ENCODE results near the gene IDH3B.

Gene IDH3B

DNA sequence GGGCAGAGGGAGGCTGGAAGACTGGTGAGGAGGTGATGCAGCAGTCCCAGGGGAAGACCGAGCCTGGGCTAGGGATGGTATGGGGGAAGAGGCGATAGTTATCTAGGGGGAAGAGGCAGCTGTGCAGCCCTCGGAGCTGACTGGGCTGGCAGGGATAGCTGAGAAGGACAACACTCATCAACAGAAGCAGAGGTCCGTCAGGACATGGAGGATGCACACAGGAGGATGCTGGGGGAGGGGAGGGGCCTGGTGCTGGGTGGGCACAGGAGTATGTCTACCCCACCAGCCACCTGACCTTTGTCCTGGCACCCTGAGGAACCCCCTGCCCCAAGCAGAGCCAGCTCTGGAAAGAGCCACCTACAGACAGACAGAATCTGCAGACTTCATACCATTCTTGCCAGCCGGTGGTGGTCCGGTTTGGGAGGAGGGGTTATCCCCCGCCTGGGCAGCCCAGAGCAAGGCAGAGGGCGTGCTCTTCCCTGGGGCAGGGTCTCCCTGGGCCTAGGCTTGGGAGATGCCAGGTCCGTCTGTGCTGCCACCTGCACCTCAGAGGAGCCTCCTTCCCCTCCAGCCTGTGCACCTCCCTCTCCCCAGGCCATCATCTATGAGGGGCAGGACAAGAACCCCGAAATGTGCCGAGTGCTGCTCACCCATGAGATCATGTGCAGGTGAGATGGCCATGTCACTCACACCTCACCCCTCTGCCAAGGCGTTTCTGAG is 43.5 kb upstream of the IDH3B start:
- H3K27ac ChIP-seq (ENCODE audit: low read depth, low read length), result no peak overlapping the region
- H3K4me1 ChIP-seq (ENCODE audit: control insufficient read depth, low read depth, low read length), result no peaks in the 10 kb centered on the region
- no peak overlapping the region for H2BK120ac ChIP-seq (ENCODE audit: low read depth, low read length)
- H3K4ac ChIP-seq (ENCODE audit: low read depth, low read length), result no peak overlapping the region
- no peaks in the 10 kb centered on the region for H3K36me3 ChIP-seq (ENCODE audit: control insufficient read depth, insufficient read depth, low read length)
- no peaks in the 10 kb centered on the region for H3K79me1 ChIP-seq (ENCODE audit: low read length)
- no peak overlapping the region for H3K4me3 ChIP-seq (ENCODE audit: low read length)
- no peak overlapping the region for H3K9ac ChIP-seq (ENCODE audit: low read length)
- H2AK5ac ChIP-seq (ENCODE audit: low read length), result no peak overlapping the region
- H3K56ac ChIP-seq (ENCODE audit: low read length), result no peak overlapping the region
- no peak overlapping the region for H4K8ac ChIP-seq (ENCODE audit: low read depth, low read length)
- no peak overlapping the region for H3K18ac ChIP-seq (ENCODE audit: low read length)
- no peak overlapping the region for H2BK5ac ChIP-seq (ENCODE audit: low read length)
- H2BK15ac ChIP-seq (replicated peaks; ENCODE audit: low read depth), result no peak overlapping the region
- no peak for DNase-seq
- no peaks in the 10 kb centered on the region for H3K27me3 ChIP-seq (ENCODE audit: insufficient read depth, low read length, poor library complexity)
- no peak overlapping the region for H4K5ac ChIP-seq (ENCODE audit: low read length)
- H3K4me2 ChIP-seq (ENCODE audit: low read length), result no peak overlapping the region
- no peak overlapping the region for H3K23ac ChIP-seq (ENCODE audit: low read length)
- H3K79me2 ChIP-seq (ENCODE audit: control insufficient read depth, insufficient read depth, low read length), result no peaks in the 10 kb centered on the region
- no CpG with 5 or more reads among the region's 12 CpGs for WGBS (ENCODE audit: extremely low coverage, insufficient coverage, low lambda C conversion rate)

DNA sequence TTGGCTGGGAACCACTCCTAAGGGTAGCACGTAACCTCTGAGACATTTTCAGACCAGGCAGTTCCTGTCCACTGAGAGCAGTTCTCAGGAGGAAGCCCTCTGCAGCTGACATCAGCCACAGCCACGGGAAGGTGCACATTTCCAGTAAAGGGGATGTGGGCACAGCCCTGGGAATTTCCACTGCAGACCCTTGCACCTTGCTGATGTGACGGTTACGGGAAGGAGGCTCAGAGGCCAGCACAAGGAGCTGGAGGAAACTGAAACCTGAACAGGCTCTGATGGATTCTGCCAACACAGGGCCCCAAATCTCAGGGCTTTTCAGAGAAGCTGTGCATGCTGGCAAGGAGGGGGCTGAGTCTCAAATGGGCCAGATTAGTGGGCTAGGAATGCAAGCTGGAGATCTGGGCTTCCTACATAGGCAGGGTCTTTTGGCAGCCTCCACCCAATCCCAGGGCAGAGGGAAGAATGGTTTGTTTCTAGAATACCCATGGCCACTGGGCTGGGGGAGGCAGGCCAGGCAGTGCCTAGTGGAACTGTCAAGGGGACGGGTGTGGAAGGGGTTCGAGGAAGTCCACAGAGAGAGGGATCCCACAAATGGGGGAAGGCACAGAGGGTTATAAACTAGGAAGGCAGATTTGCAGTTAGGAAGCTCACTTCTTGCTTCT is 42.8 kb upstream of the IDH3B start:
- Histone ChIP-seq H3K79me2 (ENCODE audit: control insufficient read depth, insufficient read depth, low read length) (no peaks in the 10 kb centered on the region), H3K4me3 (ENCODE audit: low read length) (no peak overlapping the region), H3K27ac (ENCODE audit: low read depth, low read length) (no peak overlapping the region), H3K23ac (ENCODE audit: low read length) (no peak overlapping the region), H3K4me2 (ENCODE audit: low read length) (no peak overlapping the region), H3K18ac (ENCODE audit: low read length) (no peak overlapping the region), H4K8ac (ENCODE audit: low read depth, low read length) (no peak overlapping the region), H4K5ac (ENCODE audit: low read length) (no peak overlapping the region), H3K9ac (ENCODE audit: low read length) (no peak overlapping the region), H3K56ac (ENCODE audit: low read length) (no peak overlapping the region), H3K4me1 (ENCODE audit: control insufficient read depth, low read depth, low read length) (no peaks in the 10 kb centered on the region), H3K4ac (ENCODE audit: low read depth, low read length) (no peak overlapping the region), H3K36me3 (ENCODE audit: control insufficient read depth, insufficient read depth, low read length) (no peaks in the 10 kb centered on the region), H2BK120ac (ENCODE audit: low read depth, low read length) (no peak overlapping the region), H3K79me1 (ENCODE audit: low read length) (no peaks in the 10 kb centered on the region), H2BK15ac (replicated peaks; ENCODE audit: low read depth) (no peak overlapping the region), H2BK5ac (ENCODE audit: low read length) (no peak overlapping the region), H2AK5ac (ENCODE audit: low read length) (no peak overlapping the region), H3K27me3 (ENCODE audit: insufficient read depth, low read length, poor library complexity) (no peaks in the 10 kb centered on the region)
- WGBS (ENCODE audit: extremely low coverage, insufficient coverage, low lambda C conversion rate), result no CpG with 5 or more reads among the region's 6 CpGs
- DNase-seq, result no peak

DNA sequence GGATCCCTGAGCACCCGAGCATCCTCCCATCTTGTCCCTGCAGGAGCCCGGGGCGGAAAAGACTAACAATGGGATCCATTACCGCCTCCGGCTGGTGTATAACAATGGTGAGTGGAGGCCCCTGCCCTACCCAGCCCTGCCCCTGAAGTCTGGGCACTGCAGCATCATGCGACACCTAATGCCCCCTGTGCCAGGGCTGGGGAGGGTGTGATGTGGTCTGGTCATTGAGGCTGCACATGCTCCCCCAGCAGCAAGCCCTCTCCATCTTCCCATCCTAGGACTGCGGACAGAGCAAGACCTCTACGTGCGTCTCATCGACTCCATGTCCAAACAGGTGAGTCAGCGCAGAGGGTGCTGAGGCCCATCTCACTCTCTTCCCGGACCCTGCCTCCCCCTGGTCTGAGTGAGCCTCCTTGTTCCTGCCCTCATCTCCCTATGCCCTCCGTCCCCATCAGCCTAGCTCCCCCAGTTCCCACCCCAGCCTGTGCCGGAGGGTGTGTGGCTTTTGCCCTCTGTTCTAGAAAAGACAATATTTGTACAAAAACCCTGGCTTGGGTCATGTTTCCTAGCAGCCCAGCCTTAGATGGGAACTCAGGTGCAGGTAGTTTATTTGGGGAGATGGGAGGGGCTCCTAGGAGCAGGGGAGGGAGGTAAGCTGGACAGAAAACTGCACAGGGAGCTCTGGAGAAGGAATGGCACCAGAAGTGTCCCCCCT is 42.1 kb upstream of the IDH3B start:
- H4K8ac ChIP-seq (ENCODE audit: low read depth, low read length), result no peak overlapping the region
- H3K4ac ChIP-seq (ENCODE audit: low read depth, low read length), result no peak overlapping the region
- no peak for DNase-seq
- H2AK5ac ChIP-seq (ENCODE audit: low read length), result no peak overlapping the region
- no peak overlapping the region for H3K18ac ChIP-seq (ENCODE audit: low read length)
- H3K4me3 ChIP-seq (ENCODE audit: low read length), result no peak overlapping the region
- H3K27me3 ChIP-seq (ENCODE audit: insufficient read depth, low read length, poor library complexity), result no peaks in the 10 kb centered on the region
- H4K5ac ChIP-seq (ENCODE audit: low read length), result no peak overlapping the region
- H2BK15ac ChIP-seq (replicated peaks; ENCODE audit: low read depth), result no peak overlapping the region
- H2BK120ac ChIP-seq (ENCODE audit: low read depth, low read length), result no peak overlapping the region
- no peaks in the 10 kb centered on the region for H3K36me3 ChIP-seq (ENCODE audit: control insufficient read depth, insufficient read depth, low read length)
- no peak overlapping the region for H3K23ac ChIP-seq (ENCODE audit: low read length)
- H3K79me1 ChIP-seq (ENCODE audit: low read length), result no peaks in the 10 kb centered on the region
- no peak overlapping the region for H2BK5ac ChIP-seq (ENCODE audit: low read length)
- no peaks in the 10 kb centered on the region for H3K4me1 ChIP-seq (ENCODE audit: control insufficient read depth, low read depth, low read length)
- no peaks in the 10 kb centered on the region for H3K79me2 ChIP-seq (ENCODE audit: control insufficient read depth, insufficient read depth, low read length)
- no peak overlapping the region for H3K9ac ChIP-seq (ENCODE audit: low read length)
- no peak overlapping the region for H3K4me2 ChIP-seq (ENCODE audit: low read length)
- no peak overlapping the region for H3K56ac ChIP-seq (ENCODE audit: low read length)
- H3K27ac ChIP-seq (ENCODE audit: low read depth, low read length), result no peak overlapping the region
- WGBS (ENCODE audit: extremely low coverage, insufficient coverage, low lambda C conversion rate), result no CpG with 5 or more reads among the region's 14 CpGs

DNA sequence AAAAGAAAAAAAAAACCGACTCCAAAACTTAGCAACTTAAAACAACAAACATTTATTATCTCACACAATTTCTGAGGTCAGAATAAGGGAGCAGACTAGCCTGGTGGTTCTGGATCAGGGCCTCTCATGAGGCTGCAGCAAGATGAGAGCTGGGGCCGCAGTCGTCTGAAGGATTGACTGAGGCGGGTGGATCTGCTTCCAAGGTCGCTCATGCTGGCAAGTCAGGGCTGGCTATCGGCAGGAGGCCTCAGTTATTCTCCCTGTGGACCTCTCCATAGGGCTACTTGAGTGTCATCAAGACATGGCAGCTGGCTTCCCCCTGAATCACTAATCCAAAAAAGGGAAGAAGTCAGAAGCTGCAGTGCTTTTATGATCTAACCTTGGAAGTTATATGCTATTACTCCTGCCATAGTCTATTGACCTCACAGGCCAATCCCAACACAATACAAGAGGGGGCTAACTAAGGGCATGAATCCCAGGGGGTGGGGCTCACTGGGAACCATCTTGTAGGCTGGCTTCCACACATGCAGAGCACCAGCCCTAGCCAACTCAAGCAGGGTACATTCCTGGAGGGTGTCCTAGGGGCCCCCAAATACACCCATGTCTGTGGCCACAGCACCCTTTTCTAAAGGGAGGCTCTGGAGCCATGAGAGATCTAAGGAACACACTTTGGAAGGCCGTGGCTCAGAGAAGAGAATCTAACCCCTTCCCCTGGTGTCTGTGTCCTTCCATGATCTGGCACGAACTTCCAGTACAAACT is 39.9 kb upstream of the IDH3B start:
- H2BK5ac ChIP-seq (ENCODE audit: low read length), result no peak overlapping the region
- no peak overlapping the region for H3K9ac ChIP-seq (ENCODE audit: low read length)
- no peak overlapping the region for H2AK5ac ChIP-seq (ENCODE audit: low read length)
- H4K8ac ChIP-seq (ENCODE audit: low read depth, low read length), result no peak overlapping the region
- DNase-seq, result no peak
- no peaks in the 10 kb centered on the region for H3K79me1 ChIP-seq (ENCODE audit: low read length)
- H4K5ac ChIP-seq (ENCODE audit: low read length), result no peak overlapping the region
- no peak overlapping the region for H2BK15ac ChIP-seq (replicated peaks; ENCODE audit: low read depth)
- no peaks in the 10 kb centered on the region for H3K36me3 ChIP-seq (ENCODE audit: control insufficient read depth, insufficient read depth, low read length)
- no CpG with 5 or more reads among the region's 8 CpGs for WGBS (ENCODE audit: extremely low coverage, insufficient coverage, low lambda C conversion rate)
- peaks cover 2% of the 10 kb centered on the region for H3K27me3 ChIP-seq (ENCODE audit: insufficient read depth, low read length, poor library complexity)
- H2BK120ac ChIP-seq (ENCODE audit: low read depth, low read length), result no peak overlapping the region
- H3K23ac ChIP-seq (ENCODE audit: low read length), result no peak overlapping the region
- H3K56ac ChIP-seq (ENCODE audit: low read length), result no peak overlapping the region
- H3K18ac ChIP-seq (ENCODE audit: low read length), result no peak overlapping the region
- no peak overlapping the region for H3K4ac ChIP-seq (ENCODE audit: low read depth, low read length)
- no peaks in the 10 kb centered on the region for H3K4me1 ChIP-seq (ENCODE audit: control insufficient read depth, low read depth, low read length)
- no peak overlapping the region for H3K27ac ChIP-seq (ENCODE audit: low read depth, low read length)
- no peaks in the 10 kb centered on the region for H3K79me2 ChIP-seq (ENCODE audit: control insufficient read depth, insufficient read depth, low read length)
- no peak overlapping the region for H3K4me2 ChIP-seq (ENCODE audit: low read length)
- no peak overlapping the region for H3K4me3 ChIP-seq (ENCODE audit: low read length)

DNA sequence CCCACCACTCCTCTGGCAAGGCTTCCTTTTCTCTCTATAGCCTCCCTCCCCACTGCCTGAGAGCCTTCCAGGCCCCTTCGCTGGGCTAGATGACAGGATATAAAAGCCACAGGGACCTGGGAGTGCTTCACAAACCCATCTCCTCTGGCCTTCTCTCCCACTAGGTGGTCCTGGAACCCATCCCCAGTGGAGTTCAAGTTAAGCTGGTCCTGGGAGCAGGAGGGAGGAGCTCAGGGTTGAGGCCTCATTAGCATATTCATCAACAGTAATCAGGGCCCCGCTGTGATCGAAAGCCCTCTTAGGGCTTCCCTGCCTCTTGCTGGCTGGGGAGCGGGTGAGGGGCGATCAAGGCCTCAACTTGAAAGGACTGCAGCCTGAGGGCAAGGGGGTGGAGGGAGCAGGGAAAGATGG is 37.7 kb upstream of the IDH3B start:
- peak; percentile 79 for DNase-seq
- Histone ChIP-seq H3K9ac (ENCODE audit: low read length) (no peak overlapping the region), H3K4me2 (ENCODE audit: low read length) (no peak overlapping the region), H3K36me3 (ENCODE audit: control insufficient read depth, insufficient read depth, low read length) (no peaks in the 10 kb centered on the region), H2BK120ac (ENCODE audit: low read depth, low read length) (no peak overlapping the region), H3K18ac (ENCODE audit: low read length) (no peak overlapping the region), H3K4ac (ENCODE audit: low read depth, low read length) (no peak overlapping the region), H3K56ac (ENCODE audit: low read length) (no peak overlapping the region), H3K79me2 (ENCODE audit: control insufficient read depth, insufficient read depth, low read length) (no peaks in the 10 kb centered on the region), H3K23ac (ENCODE audit: low read length) (no peak overlapping the region), H3K4me3 (ENCODE audit: low read length) (no peak overlapping the region), H2BK5ac (ENCODE audit: low read length) (no peak overlapping the region), H2AK5ac (ENCODE audit: low read length) (no peak overlapping the region), H2BK15ac (replicated peaks; ENCODE audit: low read depth) (no peak overlapping the region), H3K79me1 (ENCODE audit: low read length) (no peaks in the 10 kb centered on the region), H3K4me1 (ENCODE audit: control insufficient read depth, low read depth, low read length) (no peaks in the 10 kb centered on the region), H4K8ac (ENCODE audit: low read depth, low read length) (no peak overlapping the region), H4K5ac (ENCODE audit: low read length) (no peak overlapping the region), H3K27me3 (ENCODE audit: insufficient read depth, low read length, poor library complexity) (peaks cover 5% of the 10 kb centered on the region), H3K27ac (ENCODE audit: low read depth, low read length) (no peak overlapping the region)
- WGBS (ENCODE audit: extremely low coverage, insufficient coverage, low lambda C conversion rate), result no CpG with 5 or more reads among the region's 5 CpGs

All from mesendoderm (in vitro differentiated cells).